OCI-LY7 (cell line): ENCODE measurements around the gene RNF14. TPM values are rescaled to one million over a fixed set of nuclear protein-coding genes. Genes with fewer than 3 reads are reported as not detected.

Experiments
- BruUV-seq: library from RNA; stranded (reverse); fragments of 400-500 nt; replicated peaks from 2 replicates; lab custom pipeline; 2021; lab: Mats Ljungman, UMichigan
- CTCF ChIA-PET: fragments of 300-600 bp; sonication (Branson Sonifier 250); formaldehyde crosslinking; loops from one replicate; lab custom pipeline; 2022; ENCODE audit warnings: antibody characterized with exemption; ENCODE audit not compliant: unreplicated experiment; lab: Charles Lee
- POLR2A ChIA-PET: fragments of 300-600 bp; sonication (Branson Sonifier 250); formaldehyde crosslinking; loops from one replicate; lab custom pipeline; 2022; ENCODE audit warnings: antibody characterized with exemption; lab: Charles Lee
- DNase-seq: peaks from one replicate; pipeline ENCODE4 v3.0.0-alpha.2; 2015; ENCODE audit warnings: low spot score
- H2AFZ ChIP-seq: fragments of 200-600 bp; sonication (generic), shearing (Covaris generic); 2 replicates; pipeline ENCODE4 v1.6.1; 2014; ENCODE audit warnings: mild to moderate bottlenecking, antibody characterized with exemption, low read length, moderate library complexity
- H3K27ac ChIP-seq: fragments of 200-600 bp; sonication (generic); 2 replicates; pipeline ENCODE4 v1.5.1; 2014; ENCODE audit warnings: mixed run types, low read depth, mild to moderate bottlenecking, moderate library complexity, low read length, inconsistent platforms; ENCODE audit not compliant: poor library complexity, severe bottlenecking
- H3K36me3 ChIP-seq: fragments of 200-600 bp; sonication (generic); 2 replicates; pipeline ENCODE4 v1.6.1; 2014; ENCODE audit warnings: mild to moderate bottlenecking, antibody characterized with exemption, low read length, moderate library complexity, mixed read lengths; ENCODE audit not compliant: insufficient read depth
- H3K4me1 ChIP-seq: fragments of 200-600 bp; sonication (generic); 2 replicates; pipeline ENCODE4 v1.5.1; 2014; ENCODE audit warnings: mild to moderate bottlenecking, low read length; ENCODE audit not compliant: insufficient read depth, poor library complexity, severe bottlenecking
- H3K4me2 ChIP-seq: fragments of 200-600 bp; sonication (generic); 2 replicates; pipeline ENCODE4 v1.6.1; 2014; ENCODE audit warnings: mild to moderate bottlenecking, low read length
- H3K4me3 ChIP-seq: fragments of 200-600 bp; sonication (generic); 2 replicates; pipeline ENCODE4 v1.5.1; 2014; ENCODE audit warnings: mild to moderate bottlenecking, low read depth, low read length; ENCODE audit not compliant: poor library complexity, severe bottlenecking
- H3K79me2 ChIP-seq: fragments of 200-600 bp; sonication (generic); 2 replicates; pipeline ENCODE4 v1.6.1; 2016; ENCODE audit warnings: low read depth, mild to moderate bottlenecking, low read length, moderate library complexity, mixed read lengths; ENCODE audit not compliant: insufficient read depth
- H3K9me2 ChIP-seq: fragments of 200-600 bp; sonication (generic); 2 replicates; pipeline ENCODE4 v1.6.1; 2016; ENCODE audit warnings: mild to moderate bottlenecking, low read length, mixed read lengths; ENCODE audit not compliant: insufficient read depth
- H3K9me3 ChIP-seq: fragments of 200-600 bp; sonication (generic); 2 replicates; pipeline ENCODE4 v1.6.1; 2014; ENCODE audit warnings: mild to moderate bottlenecking, mixed run types, low read length, mixed read lengths
- H4K20me1 ChIP-seq: fragments of 200-600 bp; sonication (generic); 2 replicates; pipeline ENCODE4 v1.6.1; 2014; ENCODE audit warnings: mild to moderate bottlenecking, antibody characterized with exemption, low read length, moderate library complexity, mixed read lengths; ENCODE audit not compliant: insufficient read depth
- EZH2phosphoT487 ChIP-seq: fragments of 200-600 bp; sonication (generic); IDR thresholded peaks from 2 replicates; pipeline ENCODE4 v1.6.1; 2018; ENCODE audit warnings: low read depth, borderline replicate concordance, mild to moderate bottlenecking, mixed run types, antibody characterized with exemption, low read length, moderate library complexity, mixed read lengths
- intact Hi-C: fragments of 100-400 bp; cut with micrococcal nuclease; formaldehyde crosslinking; loops from one replicate; pipeline ENCODE4 v1.10.0; 2022; ENCODE audit not compliant: unreplicated experiment
- total RNA-seq, 2 experiments: library from RNA; depleted of rRNA in 1 of 2; stranded (reverse); fragments of >200 nt in 1 of 2; shearing (Covaris generic) in 1 of 2; gene quantifications; 2 replicates each; pipeline ENCODE4 v1.2.3, GENCODE V29; 2014 to 2022
- TF ChIP-seq, protein P1 (sequence below): fragments of 200-600 bp; sonication (generic); conservative IDR thresholded peaks from 2 replicates; pipeline ENCODE4 v1.5.1; 2014; ENCODE audit warnings: mild to moderate bottlenecking, antibody characterized with exemption, low read length, moderate library complexity, mixed read lengths

The RNF14 gene
- total RNA-seq, 2 experiments from 2014 or later = 31.7 to 41.1 TPM

DNA sequence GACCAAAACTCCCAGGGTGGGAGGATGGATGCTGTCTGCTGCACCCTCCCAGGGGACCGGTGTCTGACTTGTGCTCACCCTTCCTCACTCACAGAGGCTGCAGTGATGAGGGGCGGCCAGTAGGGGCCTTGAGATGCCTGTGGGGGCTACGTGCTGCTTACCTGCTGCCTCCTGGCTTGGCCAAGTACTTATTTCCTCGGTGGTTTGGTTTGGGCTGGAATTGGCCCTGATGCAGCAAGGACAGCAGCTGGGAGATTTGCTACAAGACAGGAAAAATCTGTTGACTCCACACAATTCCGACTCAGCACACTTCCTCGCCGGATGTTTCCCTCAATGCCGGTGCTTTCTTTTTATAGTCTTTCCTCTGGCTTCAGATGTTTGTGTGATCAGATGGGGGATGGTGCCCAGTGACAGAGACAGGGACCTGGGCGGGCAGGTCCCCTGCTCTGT, 17.5 kb upstream of the RNF14 start:
- ChIA-PET POLR2A (interaction anchor here (1.5 kb wide), 1 partner anchor 18 kb away, joined by 4 read pairs; the partner anchor contains the start of gene RNF14), CTCF (interaction anchor here (1.1 kb wide), 1 partner anchor 9 kb away, joined by 5 read pairs; no protein-coding TSS in a partner anchor)
- Histone ChIP-seq H3K4me2 (no peak overlapping the region), H3K79me2 (no peaks in the 10 kb centered on the region), H3K9me3 (no peaks in the 10 kb centered on the region), H3K27ac (no peak overlapping the region), H3K9me2 (no peaks in the 10 kb centered on the region), H4K20me1 (no peaks in the 10 kb centered on the region), H2AFZ (no peak overlapping the region), H3K4me1 (peaks cover 14% of the 10 kb centered on the region), H3K4me3 (no peak overlapping the region), H3K36me3 (no peaks in the 10 kb centered on the region)
- peak; percentile 66 for DNase-seq
- BruUV-seq = no TSS peak
- TF ChIP-seq, protein P1, sequence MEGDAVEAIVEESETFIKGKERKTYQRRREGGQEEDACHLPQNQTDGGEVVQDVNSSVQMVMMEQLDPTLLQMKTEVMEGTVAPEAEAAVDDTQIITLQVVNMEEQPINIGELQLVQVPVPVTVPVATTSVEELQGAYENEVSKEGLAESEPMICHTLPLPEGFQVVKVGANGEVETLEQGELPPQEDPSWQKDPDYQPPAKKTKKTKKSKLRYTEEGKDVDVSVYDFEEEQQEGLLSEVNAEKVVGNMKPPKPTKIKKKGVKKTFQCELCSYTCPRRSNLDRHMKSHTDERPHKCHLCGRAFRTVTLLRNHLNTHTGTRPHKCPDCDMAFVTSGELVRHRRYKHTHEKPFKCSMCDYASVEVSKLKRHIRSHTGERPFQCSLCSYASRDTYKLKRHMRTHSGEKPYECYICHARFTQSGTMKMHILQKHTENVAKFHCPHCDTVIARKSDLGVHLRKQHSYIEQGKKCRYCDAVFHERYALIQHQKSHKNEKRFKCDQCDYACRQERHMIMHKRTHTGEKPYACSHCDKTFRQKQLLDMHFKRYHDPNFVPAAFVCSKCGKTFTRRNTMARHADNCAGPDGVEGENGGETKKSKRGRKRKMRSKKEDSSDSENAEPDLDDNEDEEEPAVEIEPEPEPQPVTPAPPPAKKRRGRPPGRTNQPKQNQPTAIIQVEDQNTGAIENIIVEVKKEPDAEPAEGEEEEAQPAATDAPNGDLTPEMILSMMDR = peak; percentile 79
- TF ChIP-seq EZH2phosphoT487 = no peak
- intact Hi-C loops = no loop called here

DNA sequence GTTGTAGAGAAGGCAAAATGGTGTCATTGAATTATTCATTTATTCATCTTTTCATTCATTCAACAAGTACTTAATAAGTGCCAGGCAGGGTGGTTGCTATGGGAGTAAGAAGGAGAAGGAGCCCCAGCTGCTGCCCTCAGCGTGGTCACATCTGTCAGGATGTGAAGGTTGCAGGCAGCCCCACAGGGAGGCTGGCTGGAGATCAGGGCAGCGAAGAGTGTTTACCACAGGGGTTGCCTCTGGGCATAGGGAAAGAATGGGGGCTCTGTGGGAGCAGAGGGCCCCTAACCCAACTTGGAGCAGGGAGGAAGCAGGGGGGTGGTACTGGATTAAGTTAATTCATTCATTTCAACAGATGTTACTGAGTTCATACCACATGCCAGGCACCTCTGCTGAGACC, 16.9 kb upstream of the RNF14 start:
- no TSS peak for BruUV-seq
- Histone ChIP-seq H3K9me3 (no peaks in the 10 kb centered on the region), H4K20me1 (no peaks in the 10 kb centered on the region), H2AFZ (no peak overlapping the region), H3K79me2 (no peaks in the 10 kb centered on the region), H3K9me2 (no peaks in the 10 kb centered on the region), H3K4me3 (no peak overlapping the region), H3K36me3 (no peaks in the 10 kb centered on the region), H3K4me1 (peaks cover 14% of the 10 kb centered on the region), H3K27ac (no peak overlapping the region), H3K4me2 (no peak overlapping the region)
- no peak for TF ChIP-seq EZH2phosphoT487
- ChIA-PET POLR2A (no interaction called here), CTCF (no interaction called here)
- intact Hi-C loops = no loop called here
- no peak for DNase-seq

DNA sequence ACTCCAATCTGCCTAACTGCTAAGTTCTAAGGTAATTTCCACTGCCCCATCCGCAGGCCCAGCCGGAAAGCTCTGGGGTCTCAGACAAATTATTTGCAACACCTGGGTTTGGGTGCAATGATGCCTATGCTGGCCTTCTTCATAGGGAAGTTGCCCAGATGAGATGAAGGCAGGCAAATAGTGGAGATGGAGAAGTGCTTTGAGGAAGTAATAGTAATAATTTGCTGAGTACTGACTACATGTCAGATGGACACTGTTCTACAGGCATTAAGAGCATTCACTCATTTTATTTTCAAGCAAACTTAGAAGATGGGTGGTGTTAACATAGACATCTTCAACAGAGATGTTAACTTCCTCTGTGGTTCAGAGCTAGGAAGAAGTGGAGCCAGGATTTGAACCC, 14.7 kb upstream of the RNF14 start:
- H3K36me3 ChIP-seq = no peaks in the 10 kb centered on the region
- peak; percentile 41 for DNase-seq
- H3K4me2 ChIP-seq = no peak overlapping the region
- no peaks in the 10 kb centered on the region for H3K9me2 ChIP-seq
- ChIA-PET CTCF (no interaction called here), POLR2A (interaction anchor here (1.0 to 1.9 kb wide), 3 partner anchors 10 to 63 kb away, joined by 4 to 5 read pairs (median 4); partner anchors contain the start of gene DELE1)
- no peaks in the 10 kb centered on the region for H4K20me1 ChIP-seq
- H3K9me3 ChIP-seq = no peaks in the 10 kb centered on the region
- H3K79me2 ChIP-seq = no peaks in the 10 kb centered on the region
- H3K4me1 ChIP-seq = peaks cover 29% of the 10 kb centered on the region
- intact Hi-C loops = no loop called here
- H3K4me3 ChIP-seq = no peak overlapping the region
- TF ChIP-seq, protein P1 = no peak
- TF ChIP-seq EZH2phosphoT487 = no peak
- no TSS peak for BruUV-seq
- no peak overlapping the region for H2AFZ ChIP-seq
- no peak overlapping the region for H3K27ac ChIP-seq
